ENCODE measurements around the gene ANKMY2.
A peak's percentile ranks its signal among the peaks of the same experiment; 100 is the strongest.
"Not testable (repeated sequence)": the region's sequence is repeated elsewhere in the genome, so short reads cannot be mapped to it uniquely, and the experiment has no call there.

The ANKMY2 gene

DNA sequence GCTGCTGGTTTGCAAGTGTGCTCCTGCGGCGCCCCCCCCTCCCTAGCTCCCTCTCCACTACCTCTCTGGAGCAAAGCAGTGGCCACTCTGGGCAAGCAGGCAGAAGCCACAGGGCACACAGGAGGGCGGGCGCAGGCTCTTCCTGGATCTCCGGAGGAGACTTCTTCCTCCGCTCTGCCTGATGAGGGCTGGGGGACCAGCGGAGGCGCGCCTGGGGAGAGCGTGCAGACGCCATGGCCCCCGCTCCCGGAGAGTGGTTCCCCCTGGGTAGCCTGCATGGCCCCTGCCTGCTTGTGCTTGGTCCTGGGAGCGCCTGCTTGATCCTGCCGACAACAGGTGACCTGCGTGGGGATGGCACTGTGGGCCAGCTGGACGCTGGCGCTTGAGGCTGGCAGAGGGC lies 29.0 kb downstream of the ANKMY2 start:
- DNase-seq: no peak

DNA sequence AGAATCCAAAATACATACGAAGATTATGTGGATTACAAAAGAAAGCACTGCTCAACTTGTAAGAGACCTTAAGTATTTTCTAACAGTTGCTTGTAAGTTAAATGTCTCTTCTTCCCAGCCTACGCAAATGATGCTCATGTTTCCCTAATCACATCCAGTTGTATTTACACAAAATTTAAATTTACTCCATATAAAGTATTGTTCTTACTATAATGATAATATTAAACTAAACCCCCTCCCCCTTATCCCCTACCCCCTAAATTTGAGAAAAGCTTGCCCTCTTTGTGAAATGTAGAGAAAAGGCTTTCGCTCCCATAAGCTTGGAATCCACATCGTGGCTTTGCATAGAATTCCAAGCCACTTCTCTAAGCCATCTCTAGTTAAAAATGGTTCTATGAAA lies 29.4 kb downstream of the ANKMY2 start:
- no peak for DNase-seq

DNA sequence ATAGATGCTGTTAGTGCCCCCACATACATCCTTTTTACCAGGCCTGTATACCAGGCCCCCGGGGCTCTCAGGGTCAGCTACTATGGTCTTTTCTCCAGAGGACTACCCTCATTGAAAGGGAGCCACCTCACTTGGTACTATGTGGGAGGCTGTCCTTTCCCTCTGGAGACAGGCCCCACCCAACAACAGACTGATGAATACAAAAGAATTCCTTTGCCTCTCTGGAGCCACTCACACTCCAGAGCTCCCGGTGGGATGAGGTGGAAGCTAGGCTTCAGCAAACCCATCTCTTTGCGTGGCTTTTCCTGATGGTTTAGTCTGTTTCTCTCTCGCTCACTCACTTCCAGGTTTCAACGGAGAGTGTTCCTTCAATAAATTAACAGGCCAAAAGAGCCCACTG lies 30.3 kb downstream of the ANKMY2 start:
- no peak for DNase-seq

DNA sequence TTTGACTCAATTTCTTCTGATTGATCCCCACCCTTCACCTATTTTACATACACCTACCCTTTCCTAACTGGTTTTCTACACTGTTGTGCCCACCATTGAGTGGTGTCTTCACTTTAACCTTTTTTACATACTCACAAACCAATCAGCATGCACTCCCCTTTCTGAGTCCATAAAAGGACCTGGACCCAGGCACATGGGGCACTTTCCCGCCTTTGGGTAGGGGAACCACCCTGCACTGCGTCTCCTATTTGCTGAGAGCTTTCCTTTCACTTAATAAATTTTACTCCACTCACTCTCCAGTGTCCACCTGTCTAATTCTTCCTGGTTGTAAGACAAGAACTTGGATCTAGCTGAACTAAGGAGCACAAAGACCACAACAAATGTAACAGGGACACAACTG lies 33.8 kb downstream of the ANKMY2 start:
- no peak for DNase-seq

DNA sequence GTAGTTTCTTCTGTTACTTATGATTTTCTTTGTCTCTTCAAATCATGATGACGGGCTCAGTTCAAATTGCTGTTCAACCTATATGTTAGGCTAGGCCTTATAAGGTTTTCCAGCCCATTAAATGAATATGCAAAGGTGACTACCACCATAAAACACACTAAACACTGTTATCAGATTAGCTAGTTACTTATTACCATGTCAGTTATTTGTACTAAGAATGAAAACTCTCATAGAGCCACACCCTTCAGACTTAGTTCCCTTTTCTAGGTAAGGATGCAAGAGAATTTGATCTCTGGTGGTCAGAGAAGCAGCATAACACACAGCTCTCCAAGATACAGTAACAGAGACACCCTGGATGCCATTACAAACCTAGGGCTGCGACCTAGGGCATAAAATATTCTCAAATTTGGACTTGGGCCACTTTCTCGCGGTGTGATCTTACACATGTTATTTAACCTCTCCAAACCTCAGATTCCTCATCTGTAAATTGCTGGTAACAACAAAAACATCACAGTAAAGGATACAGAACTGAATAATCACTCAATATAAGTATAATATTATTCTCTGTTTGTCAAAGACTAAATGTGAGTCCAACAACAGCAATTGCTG lies 35.6 kb downstream of the ANKMY2 start:
- no peak for DNase-seq

DNA sequence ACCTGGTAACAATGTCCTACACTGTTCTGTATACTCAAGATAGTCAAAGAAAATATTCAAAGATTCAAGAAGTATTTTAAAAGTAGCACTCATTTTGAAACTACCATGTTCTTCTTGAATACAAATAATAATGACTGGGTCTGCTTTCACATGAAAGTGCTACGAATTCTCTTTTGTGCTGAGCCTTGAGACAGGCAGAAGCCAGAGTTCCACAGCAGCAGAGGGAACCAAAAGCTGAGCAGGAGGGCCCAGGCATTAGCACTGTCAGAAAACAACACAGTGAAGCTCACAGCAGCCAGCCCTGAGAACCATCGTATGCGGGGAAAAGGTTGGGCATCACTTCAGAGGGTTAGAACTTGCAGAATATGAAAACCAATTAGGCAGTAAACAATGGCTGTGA lies 38.9 kb downstream of the ANKMY2 start:
- no peak for DNase-seq

DNA sequence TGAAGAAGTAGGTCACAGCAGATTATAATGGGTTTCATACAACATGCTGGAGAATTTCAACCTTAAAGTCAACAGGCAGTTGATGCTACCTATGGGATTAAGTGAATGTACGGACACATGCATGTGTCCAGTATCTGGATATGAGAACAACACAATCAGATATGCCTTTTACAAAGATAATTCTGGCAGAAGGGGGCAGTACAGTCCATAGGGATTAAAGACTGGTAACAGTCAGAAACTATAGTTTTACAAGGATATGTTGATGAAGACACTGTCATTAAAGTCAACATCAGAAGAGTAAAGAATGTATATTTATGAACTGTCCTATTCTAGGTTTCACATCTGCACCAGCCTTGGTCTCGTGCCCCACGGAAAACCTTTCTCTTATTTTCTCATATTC lies 41.5 kb downstream of the ANKMY2 start:
- no peak for DNase-seq

DNA sequence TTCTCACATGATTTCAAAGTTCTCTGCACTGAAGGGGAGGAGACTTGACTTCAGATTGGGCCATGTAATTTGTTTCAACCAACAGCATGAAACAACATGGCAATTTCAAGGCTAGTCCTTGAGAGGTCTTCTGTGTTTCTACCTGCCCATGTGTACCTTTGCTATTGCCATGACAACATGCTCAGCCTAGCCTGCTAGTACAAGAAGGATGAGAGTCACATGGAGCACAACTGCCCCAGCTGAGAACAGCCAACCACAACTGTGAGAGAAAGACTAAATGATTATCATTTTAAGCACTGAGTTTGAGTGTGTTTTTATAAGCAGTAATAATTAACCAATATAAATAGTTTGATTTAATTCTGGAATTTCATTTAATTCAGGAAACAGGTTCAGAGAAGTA lies 41.9 kb downstream of the ANKMY2 start:
- no peak for DNase-seq

DNA sequence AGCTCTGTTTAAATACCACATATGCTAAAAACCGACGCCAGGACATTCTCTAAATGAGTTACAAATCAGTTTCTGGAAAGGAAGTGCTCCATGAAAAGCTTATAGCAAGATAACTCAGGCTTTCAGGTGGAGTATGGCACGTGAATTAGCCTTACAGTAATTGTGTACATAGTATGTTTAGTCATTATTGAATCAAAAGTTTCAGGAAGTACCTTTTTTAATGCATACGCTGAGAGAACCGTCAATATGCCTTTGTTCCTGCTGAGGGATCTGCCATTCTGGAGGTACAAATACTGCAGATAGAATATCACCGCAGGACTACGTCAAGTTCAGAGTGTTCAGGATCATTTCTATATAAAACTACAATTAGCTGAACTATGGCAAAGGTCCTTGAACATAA lies 45.7 kb downstream of the ANKMY2 start:
- DNase-seq: no peak

DNA sequence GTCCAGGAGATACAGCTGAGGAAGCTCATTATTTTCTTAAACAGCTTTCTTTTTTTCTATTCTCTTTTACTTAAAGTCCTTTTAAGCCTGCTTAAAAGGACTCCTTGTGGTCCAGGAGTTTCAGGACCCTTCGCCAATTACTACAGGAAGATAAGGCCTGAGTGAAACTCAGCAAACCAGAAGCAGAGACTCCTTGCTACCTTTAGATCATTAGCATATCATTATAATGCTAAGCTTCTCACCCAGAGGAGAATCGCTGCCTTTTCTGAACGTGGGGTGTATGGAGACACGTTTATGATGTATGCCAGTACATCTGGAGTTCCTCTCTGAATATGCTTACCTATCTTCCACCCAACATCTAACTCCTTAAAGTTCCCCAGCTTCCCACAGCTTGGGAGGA lies 47.5 kb downstream of the ANKMY2 start:
- DNase-seq: no peak

DNA sequence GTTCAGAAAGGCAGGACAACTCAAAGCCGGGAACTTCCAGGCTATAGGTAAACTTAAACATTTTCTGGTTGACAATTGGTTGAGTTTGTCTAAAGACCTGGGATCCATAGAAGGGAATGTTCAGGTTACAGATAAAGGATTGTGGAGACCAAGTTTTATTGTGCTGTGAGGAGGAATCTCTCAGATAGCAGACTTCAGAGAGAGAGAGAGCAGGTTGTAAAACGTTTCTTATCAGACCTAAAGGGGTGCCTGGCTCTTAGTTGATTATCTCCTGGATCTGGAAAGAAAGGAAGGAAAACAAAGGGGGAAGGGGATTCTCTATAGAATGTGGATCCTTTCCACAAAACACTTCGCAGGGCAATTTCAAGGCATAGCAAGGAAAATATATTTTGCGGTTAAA lies 50.0 kb downstream of the ANKMY2 start:
- DNase-seq: not testable (repeated sequence)

DNA sequence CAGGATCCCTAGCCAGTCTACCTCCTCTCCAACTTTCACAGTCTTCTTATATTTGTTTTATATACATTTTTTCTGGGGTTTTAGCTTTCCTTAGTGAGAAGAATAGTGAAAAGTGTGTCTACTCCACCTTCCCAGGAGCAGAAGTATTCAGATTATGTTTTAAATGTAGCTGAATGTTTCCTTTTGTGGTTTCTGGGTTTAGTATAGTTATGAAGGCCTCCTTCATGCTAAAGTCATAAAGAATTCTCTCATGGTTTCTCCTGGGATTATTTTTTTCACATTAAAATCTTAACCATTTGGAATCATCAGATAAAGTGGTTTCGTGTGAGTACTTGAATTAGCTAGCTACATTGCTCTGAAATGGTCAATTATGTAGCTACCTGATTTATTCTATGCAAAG lies 50.9 kb downstream of the ANKMY2 start:
- no peak for DNase-seq

DNA sequence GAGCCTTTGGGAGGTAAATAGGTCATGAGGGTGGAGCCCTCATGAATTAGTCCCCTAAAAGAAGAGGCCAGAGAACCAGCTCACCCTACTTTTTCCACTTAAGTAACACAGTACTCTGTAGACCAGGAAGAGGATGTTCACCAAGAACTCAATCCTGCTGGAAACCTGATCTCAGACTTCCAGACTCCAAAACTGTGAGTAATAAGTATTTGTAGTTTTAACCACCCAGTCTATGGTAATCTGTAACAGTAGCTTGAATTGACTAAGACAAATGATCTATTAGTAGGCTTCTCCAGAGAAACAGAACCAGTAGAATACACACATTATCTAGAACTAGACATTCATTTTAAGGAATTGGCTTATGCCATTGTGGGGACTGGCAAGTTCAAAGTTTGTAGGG lies 51.5 kb downstream of the ANKMY2 start:
- DNase-seq: no peak

DNA sequence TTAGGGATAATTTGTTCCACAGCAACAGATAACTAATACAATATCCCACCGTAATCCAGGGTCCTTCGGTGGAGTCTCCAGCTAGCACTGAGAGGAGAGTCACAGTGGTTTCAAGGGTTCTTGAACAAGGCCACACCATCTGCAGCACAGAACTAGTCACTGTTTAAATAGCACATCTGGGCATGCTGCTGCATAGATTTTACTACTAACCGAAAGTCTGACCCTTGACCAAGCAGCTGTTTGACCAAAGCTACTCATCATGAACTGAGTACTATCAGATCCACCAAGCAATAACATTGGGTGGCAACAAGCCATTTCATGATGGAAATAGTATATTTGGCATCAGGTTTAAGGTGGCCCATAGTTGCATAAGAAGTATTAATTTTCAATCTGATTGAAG lies 53.2 kb downstream of the ANKMY2 start:
- DNase-seq: no peak

DNA sequence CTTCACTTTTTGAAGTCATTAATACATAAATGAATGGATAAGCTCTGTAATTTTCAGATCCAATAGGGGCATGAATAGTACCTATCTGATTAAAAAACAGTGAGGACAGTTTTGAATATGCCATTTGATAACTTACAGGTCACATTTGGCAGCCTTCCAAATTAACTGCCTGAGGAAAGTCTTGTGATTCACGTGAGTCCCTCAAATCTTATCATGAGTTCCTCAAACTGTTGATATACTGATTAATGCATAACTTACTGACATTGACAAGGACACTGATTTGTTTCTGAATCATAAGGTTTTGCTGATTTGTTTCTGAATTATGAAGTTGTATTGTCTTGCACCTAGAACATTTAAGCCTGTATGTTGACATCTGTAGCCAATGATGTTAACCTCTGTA lies 55.1 kb downstream of the ANKMY2 start:
- peak; percentile 16 for DNase-seq

DNA sequence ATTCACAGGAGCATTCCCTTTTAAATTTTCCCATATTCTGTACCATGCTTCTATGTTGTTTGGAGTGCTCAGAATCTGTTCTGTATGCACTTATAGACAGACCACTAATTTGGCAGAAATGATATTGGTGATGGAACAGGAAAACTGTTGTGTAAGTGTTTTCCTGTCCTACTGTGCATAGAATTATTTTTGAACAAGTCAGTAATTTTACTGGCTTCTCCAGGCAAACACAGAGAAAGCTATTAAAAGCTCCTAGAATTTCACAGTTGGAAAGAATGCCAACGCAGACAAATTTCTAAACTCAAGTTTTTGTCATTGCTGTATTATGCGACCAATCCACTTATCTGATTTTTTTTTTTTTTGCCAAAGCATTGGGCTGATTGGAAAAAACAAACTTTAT lies 55.7 kb downstream of the ANKMY2 start:
- DNase-seq: no peak

DNA sequence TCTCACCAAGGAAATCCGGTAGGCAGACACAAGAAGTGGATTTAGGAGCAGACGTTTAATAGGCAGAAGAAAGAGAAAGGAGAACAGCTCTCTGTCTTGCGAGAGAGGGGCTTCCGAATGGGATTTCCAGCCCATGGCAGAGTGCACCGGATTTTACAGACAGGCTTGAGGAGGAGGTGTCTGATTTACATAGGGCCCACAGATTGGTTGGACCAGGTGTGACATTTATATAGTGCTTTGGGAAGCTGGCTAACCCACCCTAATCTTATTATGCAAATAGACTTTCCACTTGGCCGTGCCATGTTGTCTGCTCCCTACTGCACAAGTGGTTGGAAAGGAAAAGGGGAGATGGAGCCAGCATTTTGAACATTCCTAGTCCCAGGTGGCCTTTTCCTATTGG lies 57.8 kb downstream of the ANKMY2 start:
- no peak for DNase-seq

DNA sequence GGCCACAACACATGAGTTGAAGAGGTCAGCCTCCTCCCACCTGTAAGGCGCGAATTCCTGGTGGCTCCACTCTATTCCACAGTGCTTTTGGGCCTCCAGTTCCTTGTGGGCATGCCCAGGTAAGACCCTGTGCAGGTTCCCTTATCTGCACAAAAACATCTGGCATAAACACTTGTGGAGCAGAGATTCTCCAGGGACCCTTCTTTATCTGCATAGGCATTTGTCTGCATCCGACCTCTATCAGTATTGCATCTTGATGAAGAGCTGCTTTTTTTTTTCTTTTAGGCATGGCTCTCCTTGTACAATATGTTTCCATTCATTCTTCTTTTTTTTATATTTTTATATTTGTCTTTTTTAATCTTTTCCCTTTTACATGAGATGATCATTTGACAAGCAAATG lies 58.4 kb downstream of the ANKMY2 start:
- DNase-seq: no peak

DNA sequence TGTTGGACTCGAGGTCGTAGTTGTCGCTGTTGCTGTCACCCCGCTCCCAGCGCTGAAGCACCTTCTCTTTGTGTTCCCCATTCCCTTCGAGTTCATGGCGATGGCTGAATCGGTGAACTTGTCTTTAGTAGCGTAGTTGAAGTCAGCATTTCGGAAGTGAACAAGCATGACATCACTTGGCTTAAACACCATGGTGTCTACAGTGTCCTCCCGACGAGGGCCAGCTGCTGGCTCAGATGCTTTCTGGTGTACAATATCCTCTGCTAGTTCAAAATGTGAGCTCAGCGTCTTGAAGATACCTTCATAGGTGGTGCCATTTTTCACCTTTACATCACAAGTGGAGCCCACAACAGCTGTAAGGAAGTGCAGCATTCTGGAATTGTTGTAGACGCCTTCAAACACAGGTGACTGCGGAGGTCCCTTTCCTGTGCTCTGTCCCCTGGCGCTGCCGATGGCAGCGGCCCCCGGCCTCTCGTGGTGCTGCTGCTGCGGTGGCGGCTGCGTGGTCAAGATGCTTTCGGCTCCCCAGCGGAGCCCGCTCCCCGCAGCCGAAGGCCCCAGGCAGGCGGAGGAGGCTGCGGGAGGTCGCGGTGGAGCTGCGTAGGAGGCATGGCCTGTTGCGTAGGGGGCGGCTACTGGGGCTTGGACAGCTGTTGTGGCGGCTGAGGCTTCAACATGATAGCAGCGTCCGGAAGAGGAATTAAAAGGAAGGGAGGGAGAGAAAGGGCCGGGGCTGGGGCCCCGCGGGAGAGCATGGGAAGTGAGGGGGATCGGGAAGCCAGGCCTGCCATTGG lies 59.3 kb downstream of the ANKMY2 start:
- DNase-seq: no peak

DNA sequence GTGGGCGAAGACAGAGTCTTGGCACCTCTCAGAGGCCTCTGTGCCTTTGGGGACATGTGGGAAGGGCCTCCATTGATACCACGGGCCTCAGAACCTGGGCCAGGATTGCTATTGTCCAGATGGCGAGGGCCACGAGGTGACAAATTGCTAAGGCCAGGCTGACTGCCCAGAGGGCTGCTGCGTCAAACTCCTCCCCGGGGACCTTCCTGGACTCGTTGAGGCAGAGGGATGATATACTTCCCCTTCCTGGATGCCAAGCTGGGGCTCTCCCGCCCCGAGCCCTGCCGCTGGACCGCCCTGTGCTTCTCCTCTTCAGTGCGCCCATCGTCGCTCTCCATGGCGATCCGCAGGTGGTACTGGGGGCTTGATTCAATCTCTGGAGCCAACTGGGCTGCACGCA lies 60.0 kb downstream of the ANKMY2 start:
- DNase-seq: no peak

DNA sequence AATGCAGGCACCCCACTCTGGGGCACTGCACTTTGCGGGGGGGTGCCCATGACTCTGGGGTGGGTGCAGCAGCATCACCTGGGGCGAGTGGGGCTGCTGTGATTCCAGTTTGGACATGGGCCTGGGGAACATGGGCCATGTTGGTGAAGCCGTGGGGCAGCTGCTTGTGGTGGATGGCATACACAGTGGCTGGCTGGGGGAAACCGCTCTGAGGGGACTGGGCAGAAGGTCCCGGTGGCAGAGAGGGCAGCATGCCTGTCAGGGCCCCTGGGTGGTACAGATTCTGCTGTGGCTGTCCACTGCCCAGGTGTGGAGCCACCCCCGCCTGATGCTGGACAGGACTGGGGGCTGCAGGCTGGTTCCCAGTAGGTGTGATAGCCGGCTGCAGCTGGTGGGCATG lies 61.7 kb downstream of the ANKMY2 start:
- DNase-seq: no peak

DNA sequence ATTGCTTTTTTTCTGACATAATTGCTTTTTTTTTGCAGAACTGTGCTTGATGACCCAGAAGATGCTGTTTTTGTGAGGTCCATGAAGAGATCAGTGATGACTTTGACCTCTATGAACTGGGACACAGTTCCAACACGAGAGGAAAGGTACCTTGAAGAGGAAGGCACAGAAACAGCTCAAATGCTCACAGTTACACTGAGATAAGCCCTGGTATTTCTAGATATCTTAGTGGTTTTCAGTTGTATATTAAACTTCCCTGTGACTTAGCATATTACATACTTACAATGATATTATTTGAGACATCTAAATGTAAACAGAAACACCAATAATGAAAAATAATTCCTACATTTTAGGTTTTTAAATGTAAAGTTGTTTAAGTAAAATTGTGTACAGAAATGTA lies 64.3 kb downstream of the ANKMY2 start:
- DNase-seq: no peak

DNA sequence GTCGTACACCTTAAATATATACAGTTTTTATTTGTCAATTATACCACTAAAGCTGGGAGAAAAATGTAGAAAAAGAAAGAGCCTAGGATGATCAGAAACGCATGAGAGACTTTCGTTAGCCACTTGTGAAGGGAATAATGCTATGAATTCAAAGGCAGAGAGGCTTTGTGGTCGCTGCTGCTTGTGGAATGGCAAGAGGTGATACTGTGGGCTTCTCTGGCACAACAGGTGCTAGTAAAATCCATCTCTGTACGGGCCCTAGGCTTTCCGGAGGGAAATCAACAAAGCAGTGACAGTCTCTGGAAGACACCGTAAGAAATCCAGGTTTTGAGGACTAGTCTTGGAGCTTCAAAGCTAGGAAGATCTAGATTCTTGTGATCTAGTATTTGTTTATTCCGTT lies 66.3 kb downstream of the ANKMY2 start:
- no peak for DNase-seq

DNA sequence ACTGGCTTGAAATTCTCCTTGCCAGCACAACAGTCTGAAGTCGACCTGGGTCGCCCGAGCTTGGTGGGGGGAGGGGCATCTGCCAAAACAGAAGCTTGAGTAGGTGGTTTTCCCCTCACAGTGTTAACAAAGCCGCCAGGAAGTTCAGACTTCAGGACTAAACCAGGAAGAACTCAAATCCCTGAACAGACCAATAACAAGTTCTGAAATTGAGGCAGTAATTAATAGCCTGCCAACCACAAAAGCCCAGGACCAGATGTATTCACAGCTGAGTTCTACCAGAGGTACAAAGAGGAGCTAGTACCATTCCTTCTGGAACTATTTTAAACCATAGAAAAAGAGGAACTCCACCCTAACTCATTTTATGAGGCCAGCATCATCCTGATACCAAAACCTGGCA lies 73.6 kb downstream of the ANKMY2 start:
- DNase-seq: no peak

DNA sequence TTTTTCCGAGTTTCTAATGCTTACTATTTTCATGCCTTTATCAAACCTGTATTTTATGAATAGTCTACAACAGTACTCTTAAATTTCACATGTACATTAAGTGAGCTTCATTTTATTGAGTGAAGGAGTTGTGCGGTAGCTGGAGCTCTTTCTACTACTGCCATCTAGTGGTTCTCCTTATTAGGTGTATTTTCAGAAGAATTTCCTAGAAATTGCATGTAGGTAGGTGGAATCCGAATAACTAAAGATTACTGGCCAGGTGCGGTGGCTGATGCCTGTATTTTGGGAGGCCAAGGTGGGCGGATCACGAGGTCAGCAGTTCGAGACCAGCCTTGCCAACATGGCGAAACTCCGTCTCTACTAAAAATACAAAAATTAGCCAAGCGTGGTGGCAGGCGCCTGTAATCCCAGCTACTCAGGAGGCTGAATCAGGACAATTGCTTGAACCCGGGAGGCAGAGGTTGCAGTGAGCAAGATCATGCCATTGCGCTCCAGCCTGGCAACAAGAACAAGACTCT lies 80.6 kb downstream of the ANKMY2 start:
- DNase-seq: peak; percentile 58
